GM18870 (cell line): ENCODE results near the gene C12orf43.
"Not testable (repeated sequence)": the region's sequence is repeated elsewhere in the genome, so short reads cannot be mapped to it uniquely, and the experiment has no call there.

ENCODE experiments used
- ATAC-seq: cut with Tn5 transposase; IDR thresholded peaks from one replicate; pipeline ENCODE4 v1.9.1; 2021; ENCODE audit warnings: moderate library complexity; ENCODE audit not compliant: unreplicated experiment

C12orf43 gene

DNA sequence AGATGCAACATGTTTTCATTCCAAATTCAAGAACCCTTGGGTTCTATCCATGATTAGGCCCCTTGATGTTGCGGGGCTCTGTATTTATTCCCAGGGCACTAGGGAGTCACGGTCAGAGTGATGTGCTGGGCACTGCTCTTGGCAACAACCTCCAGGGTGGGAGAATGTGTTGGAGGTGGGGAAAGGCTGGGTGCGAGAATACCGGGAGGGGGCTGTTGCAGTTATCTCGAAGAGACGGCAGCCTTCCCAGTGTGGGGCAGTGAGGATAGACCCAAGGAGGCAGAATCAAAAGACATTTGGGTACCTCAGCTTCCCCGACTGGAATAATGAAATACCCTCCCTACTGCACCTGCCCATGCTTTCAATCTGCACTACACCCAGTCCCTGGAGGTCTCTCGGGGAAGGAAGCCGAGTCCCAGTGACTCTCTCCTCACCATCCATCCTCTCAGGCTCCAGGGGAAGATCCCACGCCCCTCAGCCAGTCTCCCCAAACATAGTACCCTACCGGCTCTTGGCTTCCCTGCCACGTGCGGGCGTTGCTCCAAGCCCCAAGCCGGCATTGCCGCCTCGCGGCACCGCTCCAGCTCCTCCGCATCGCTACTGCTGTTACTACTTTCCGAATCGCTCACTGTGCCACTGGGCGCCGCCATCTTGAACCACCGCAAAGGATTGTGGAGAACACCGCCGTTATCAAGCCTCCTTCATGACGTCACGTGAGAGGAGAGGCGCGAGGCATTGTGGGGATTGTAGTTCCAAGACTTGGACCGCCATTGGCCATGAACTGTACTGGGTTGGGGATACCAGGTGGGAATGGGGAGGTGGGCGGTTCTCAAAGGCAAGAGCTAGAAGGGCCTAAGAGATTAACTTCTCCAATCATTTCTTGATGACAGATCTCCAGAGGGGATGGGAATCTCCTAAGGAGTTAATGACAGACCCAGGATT lies at the start of gene C12orf43:
TSS of gene C12orf43 (minus strand) at position 663 of the 942 bp plus-strand sequence. CDS start at position 650, 13 bp downstream.
- peak; percentile 87 for ATAC-seq

DNA sequence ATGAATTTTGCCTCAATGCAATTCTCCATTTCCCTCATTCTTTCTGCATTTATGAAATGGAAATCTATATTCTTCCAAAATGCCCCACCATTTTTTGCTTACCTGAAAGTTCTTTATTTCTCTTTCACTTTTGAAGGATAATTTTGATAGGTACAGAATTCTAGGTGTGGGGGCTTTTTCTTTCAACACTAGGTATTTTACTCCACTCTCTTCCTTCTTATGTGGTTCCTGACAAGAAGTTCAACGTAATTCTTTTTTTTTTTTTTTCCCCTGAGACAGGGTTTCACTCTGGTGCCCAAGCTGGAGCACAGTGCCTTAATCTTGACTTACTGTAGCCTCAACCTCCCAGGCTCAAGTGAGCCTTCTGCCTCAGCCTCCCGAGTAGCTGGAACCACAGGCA lies 49.1 kb upstream of the C12orf43 start:
- ATAC-seq = no peak

DNA sequence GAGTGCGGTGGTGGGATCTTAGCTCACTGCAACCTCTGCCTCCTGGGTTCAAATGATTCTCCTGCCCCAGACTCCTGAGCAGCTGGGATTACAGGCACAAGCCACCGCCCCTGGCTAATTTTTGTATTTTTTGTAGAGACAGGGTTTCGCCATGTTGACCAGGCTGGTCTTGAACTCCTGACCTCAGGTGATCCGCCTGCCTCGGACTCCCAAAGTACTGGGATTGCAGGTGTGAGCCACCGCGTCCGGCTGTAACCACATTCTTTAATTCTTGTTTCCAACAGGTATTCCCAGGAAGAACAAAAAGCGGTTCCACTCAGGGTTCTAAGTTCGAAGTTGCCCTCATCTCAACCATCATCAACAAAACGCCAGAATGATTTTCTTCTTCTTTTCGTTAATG lies 48.3 kb upstream of the C12orf43 start:
- ATAC-seq = not testable (repeated sequence)

DNA sequence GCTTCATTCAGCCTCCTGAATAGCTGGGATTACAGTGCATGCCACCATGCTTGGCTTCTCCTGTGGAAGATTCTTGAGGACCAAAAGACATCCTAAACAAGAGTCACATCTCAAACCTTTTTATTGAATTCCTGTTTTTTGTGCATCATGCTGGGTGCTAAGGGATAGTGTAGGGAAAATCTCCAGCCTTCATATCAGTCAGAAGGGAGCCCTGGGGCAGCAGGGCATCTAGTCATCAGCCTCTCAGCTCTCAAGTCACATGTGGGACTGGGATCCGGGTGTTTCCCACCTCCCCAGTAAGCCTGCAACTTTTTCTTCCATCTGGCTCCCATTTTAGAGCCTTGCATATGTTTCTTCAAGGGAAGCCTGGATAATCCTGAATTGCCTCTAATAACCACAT lies 47.8 kb upstream of the C12orf43 start:
- ATAC-seq = no peak

DNA sequence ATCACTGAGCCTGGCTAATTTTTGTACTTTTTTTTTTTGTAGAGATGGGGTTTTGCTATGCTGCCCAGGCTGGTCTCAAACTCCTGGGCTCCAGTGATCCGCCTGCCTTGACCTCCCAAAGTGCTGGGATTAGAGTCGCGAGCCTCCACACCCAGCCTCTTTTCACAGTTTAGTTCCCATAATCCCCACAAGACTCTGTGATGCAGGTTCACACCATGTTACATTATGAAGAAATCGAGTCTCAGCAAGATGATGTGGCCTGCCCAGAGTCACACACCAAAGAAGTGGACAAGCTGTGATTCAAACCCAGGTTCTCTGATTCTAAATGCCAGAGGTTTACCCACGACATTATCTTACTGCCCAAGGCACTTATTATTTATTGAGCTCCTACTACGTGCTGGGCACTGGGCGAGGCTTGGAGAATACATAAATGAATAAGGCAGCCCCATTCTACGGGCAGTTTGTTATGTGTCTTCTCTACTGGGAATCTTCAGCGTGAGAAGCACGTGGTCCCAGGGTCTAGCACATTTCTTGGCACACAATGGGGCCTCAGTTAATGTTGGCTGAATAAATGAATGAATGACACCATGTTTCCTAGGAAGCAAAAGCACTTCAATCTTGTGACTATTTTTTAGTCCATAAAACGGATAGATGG lies 46.2 kb upstream of the C12orf43 start:
- ATAC-seq = no peak

- ATAC-seq = no peak
Measured at GRCh38 chr12:121061831-121062230, 45.5 kb upstream of the C12orf43 start.

GRCh38 chr12:121060149-121061001 lies 44.1 kb upstream of the C12orf43 start:
- ATAC-seq = peak; percentile 60

- ATAC-seq = no peak
Measured at GRCh38 chr12:121059031-121059898, 43.0 kb upstream of the C12orf43 start.

DNA sequence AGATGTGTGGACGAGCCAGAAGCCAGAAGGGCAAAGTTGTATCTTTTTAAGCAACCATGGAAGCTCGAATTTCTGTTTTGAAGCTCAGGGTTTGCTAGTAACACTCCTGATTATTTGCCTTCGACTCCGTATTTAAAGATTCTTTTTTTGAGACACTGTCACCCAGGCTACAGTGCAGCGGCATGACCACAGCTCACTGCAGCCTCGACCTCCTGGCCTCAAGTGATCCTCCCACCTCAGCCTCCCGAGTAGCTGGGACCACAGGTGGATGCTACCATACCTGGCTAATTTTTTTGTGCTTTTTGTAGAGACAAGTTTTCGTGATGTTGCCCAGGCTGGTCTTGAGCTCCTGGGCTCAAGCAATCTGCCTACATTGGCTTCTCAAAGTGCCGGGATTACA lies 41.5 kb upstream of the C12orf43 start:
- ATAC-seq = no peak

DNA sequence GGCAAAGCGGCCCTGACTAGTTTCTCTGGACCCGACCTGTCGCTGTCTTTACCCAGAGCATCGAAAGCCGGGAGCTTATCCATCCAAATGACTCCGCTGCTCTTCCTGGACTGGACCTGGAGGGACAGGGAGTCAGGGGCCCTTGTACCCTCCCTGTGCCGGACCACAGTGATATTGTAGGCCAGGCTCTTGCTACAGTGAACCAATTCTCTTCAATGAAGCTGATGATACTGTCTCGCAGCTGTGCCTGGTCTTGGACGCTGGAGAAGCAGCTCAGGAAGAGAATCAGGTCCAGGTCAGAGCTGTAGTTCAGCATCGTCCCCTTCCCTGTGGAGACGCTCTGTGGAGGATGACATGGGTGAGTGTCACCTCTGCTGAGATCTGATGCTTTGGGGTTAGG lies 37.4 kb upstream of the C12orf43 start:
- ATAC-seq = no peak

- ATAC-seq = no peak
Measured at GRCh38 chr12:121050725-121051124, 34.4 kb upstream of the C12orf43 start.

DNA sequence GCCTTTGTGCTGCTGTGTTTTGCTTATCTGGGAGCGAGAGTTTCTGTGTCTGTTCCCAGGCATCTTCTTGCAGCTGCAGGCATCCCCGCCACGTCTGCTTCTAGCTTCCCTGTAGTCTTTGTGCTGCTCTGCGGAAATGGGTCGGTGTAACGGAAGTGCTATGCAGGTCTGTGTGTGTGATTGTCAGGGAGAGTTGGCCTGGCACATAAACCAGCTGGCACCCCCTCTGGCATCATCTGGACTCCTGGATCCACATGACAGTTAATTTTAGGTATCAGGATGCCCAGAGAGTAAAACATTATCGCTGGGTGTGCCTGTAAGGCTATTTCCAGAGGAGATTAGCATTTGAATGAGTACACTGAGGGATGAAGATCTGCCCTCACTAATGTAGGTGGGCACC lies 32.2 kb upstream of the C12orf43 start:
- ATAC-seq = no peak

GRCh38 chr12:121047400-121047799 lies 31.1 kb upstream of the C12orf43 start:
- ATAC-seq = not testable (repeated sequence)

GRCh38 chr12:121043067-121043466 lies 26.8 kb upstream of the C12orf43 start:
- no peak for ATAC-seq

GRCh38 chr12:121038861-121039668 lies 22.8 kb upstream of the C12orf43 start, which contains the start of gene OASL:
TSS of gene OASL (minus strand) at chr12:121039246. CDS start at chr12:121038971, 275 bp downstream.
- peak; percentile 42 for ATAC-seq

- ATAC-seq = no peak
Measured at GRCh38 chr12:121036810-121037326, 20.6 kb upstream of the C12orf43 start.

DNA sequence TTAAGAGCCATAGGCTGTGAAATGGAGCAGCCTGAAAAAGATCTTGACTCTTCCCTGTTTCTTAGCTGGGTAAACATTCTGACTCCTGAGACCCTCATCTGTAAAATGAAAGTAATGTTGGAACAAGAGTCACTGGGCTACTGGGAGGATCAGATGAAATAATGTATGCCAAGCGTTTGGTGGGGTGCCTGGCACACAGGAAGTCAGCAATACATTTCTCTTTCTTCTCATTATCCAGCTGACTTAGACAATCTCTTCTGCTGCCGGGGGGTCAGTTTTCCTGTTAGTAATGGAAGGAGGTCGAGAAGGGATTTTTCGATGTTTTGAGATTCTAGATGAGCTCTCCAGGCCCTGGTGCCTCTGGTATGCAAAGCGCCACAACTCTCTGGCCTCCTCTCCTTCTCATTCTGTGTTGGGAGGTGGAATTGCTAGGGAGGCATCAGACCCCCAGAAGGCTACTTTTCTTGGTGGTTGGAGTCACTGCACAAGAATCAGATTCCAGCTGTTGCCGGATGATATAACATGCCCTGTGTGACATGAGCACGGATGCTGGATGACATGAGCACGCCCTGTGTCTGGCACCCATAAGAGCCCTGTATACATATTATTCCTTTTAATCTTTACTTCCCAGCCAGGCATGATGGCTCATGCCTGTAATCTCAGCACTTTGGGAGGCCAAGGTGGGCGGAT lies 18.5 kb upstream of the C12orf43 start:
- no peak for ATAC-seq

- peak; percentile 46 for ATAC-seq
Measured at GRCh38 chr12:121033625-121034349, 17.5 kb upstream of the C12orf43 start.
